H1 (cell line): Measurements from ENCODE around the gene GLS. TPM values are rescaled to one million over a fixed set of nuclear protein-coding genes. Genes with fewer than 3 reads are reported as not detected.

Source experiments
- BACH1 ChIP-seq: IDR thresholded peaks from 2 replicates; pipeline ENCODE4 v1.6.1; 2012; ENCODE audit warnings: low read length, improper control_type of control experiment
- CHD1 ChIP-seq: IDR thresholded peaks from 2 replicates; pipeline ENCODE4 v1.6.1; 2012; ENCODE audit warnings: low read depth, low read length, improper control_type of control experiment
- CHD2 ChIP-seq: IDR thresholded peaks from 2 replicates; pipeline ENCODE4 v1.6.1; 2012; ENCODE audit warnings: low read length, improper control_type of control experiment
- GABPA ChIP-seq: IDR thresholded peaks from 2 replicates; pipeline ENCODE4 v1.6.1; 2011; ENCODE audit warnings: mild to moderate bottlenecking, low read length, moderate library complexity, borderline replicate concordance; ENCODE audit not compliant: insufficient read depth
- KDM4A ChIP-seq: IDR thresholded peaks from one replicate; pipeline ENCODE4 v1.7.1; 2012; ENCODE audit warnings: low read depth, mild to moderate bottlenecking, moderate library complexity, low read length, inconsistent platforms; ENCODE audit not compliant: severe bottlenecking
- KDM5A ChIP-seq: fragments of 200-600 bp; IDR thresholded peaks from 2 replicates; pipeline ENCODE4 v1.7.1; 2012; ENCODE audit warnings: mild to moderate bottlenecking, low read length, inconsistent platforms, mixed read lengths
- NRF1 ChIP-seq: IDR thresholded peaks from 2 replicates; pipeline ENCODE4 v1.6.1; 2011; ENCODE audit warnings: mild to moderate bottlenecking, low read depth, low read length, improper control_type of control experiment
- SP1 ChIP-seq: IDR thresholded peaks from 2 replicates; pipeline ENCODE4 v1.6.1; 2011; ENCODE audit warnings: low read depth, low read length
- polyA plus RNA-seq, 7 experiments: library from polyadenylated mRNA; depleted of rRNA in 3 of 7; stranded (reverse) in 5 of 7; unstranded in 2 of 7; fragments of >200 nt in 5 of 7; fragments of 200-250 nt in 2 of 7; gene quantifications; 1 replicate in 5 of 7; 2 replicates in 1 of 7; 4 replicates in 1 of 7; pipeline versions ENCODE4 v1.2.1 to v1.2.3, GENCODE V29; 2011 to 2013; ENCODE audit warnings: missing spikeins in 2 of 7, mixed read lengths in 2 of 7
- total RNA-seq: library from RNA; stranded (reverse); fragmentation: NEBNext Ultra II Directional; extraction: Animal tissue kit (Norgen Biotek cat#: 25700); gene quantifications from 2 replicates; pipeline ENCODE4 v1.2.1, GENCODE V29; 2021
- TF ChIP-seq, protein P1 (sequence below): IDR thresholded peaks from 2 replicates; pipeline ENCODE4 v1.6.1; 2012; ENCODE audit warnings: inconsistent platforms

The GLS gene
- total and polyA plus RNA-seq, 2 of the 8 experiments (the other 6 are each of a cell fraction or from before 2014, with no cell fraction given), result 15.7 to 89.8 TPM

DNA sequence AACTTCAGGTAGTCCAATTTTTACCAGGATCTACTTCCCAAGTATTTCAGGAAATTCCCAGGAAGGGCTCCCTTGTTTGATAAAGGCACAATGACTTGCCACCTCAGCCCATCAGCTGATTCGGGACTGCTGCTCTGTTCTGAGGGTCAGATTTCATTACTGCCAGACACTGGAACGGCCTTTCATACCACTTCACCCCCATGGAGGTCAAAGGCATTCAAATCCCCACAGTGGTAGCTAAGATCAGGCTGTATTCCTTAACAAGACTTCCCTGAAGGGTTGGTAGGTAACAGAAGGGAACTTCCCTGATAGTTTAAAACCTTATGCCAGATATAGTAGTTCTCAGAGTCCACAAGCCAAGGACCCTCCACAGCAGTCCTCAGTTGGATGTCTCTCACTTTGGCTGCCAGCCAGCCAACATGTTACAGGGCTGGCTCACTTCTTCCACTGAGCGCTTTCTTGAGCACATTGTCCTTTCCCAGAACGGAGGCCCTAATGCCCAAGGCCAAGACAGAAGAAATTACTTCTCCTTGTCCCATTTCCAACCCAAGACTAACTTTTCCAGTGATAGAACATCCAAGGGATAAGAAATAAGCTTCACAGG is 40.0 kb upstream of the GLS start (continued):
- TF ChIP-seq NRF1, result no peak
- no peak for TF ChIP-seq SP1
- TF ChIP-seq BACH1, result no peak
- TF ChIP-seq, protein P1, sequence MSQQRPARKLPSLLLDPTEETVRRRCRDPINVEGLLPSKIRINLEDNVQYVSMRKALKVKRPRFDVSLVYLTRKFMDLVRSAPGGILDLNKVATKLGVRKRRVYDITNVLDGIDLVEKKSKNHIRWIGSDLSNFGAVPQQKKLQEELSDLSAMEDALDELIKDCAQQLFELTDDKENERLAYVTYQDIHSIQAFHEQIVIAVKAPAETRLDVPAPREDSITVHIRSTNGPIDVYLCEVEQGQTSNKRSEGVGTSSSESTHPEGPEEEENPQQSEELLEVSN, result no peak
- TF ChIP-seq GABPA, result no peak
- TF ChIP-seq CHD2, result no peak
- no peak for TF ChIP-seq KDM4A
- TF ChIP-seq CHD1, result no peak
- TF ChIP-seq KDM5A, result no peak
